H9 (cell line): Measurements from ENCODE around the gene SCTR. TPM values are rescaled to one million over a fixed set of nuclear protein-coding genes. Genes with fewer than 3 reads are reported as not detected.
A peak's percentile ranks its signal among the peaks of the same experiment; 100 is the strongest.

ENCODE experiments used
- DNase-seq: peaks from one replicate; pipeline ENCODE4 v3.0.0-alpha.2; 2017
- H2AFZ ChIP-seq: one replicate; pipeline ENCODE4 v1.6.1; 2013; ENCODE audit warnings: mild to moderate bottlenecking, low read length, control low read depth, moderate library complexity
- H2AK5ac ChIP-seq: 2 replicates; pipeline ENCODE4 v1.6.1; 2013; ENCODE audit warnings: low read length, control low read depth, mixed read lengths; ENCODE audit not compliant: insufficient read length
- H2BK120ac ChIP-seq: one replicate; pipeline ENCODE4 v1.6.1; 2013; ENCODE audit warnings: low read depth, mild to moderate bottlenecking, low read length, control low read depth, inconsistent platforms; ENCODE audit not compliant: poor library complexity, severe bottlenecking
- H2BK12ac ChIP-seq: 2 replicates; pipeline ENCODE4 v1.6.1; 2013; ENCODE audit warnings: low read length, control low read depth, mixed read lengths, low read depth; ENCODE audit not compliant: insufficient read length
- H2BK15ac ChIP-seq: 2 replicates; pipeline ENCODE4 v1.6.1; 2013; ENCODE audit warnings: low read depth, low read length, control low read depth
- H2BK20ac ChIP-seq: one replicate; pipeline ENCODE4 v1.6.1; 2013; ENCODE audit warnings: low read depth, mild to moderate bottlenecking, low read length, control low read depth, inconsistent platforms; ENCODE audit not compliant: poor library complexity, severe bottlenecking
- H2BK5ac ChIP-seq: 2 replicates; pipeline ENCODE4 v1.6.1; 2013; ENCODE audit warnings: low read length, control low read depth, mixed read lengths; ENCODE audit not compliant: insufficient read length
- H3K14ac ChIP-seq: 2 replicates; pipeline ENCODE4 v1.6.1; 2013; ENCODE audit warnings: low read length, control low read depth; ENCODE audit not compliant: insufficient read depth
- H3K18ac ChIP-seq: 2 replicates; pipeline ENCODE4 v1.6.1; 2013; ENCODE audit warnings: low read depth, mild to moderate bottlenecking, mixed read lengths, low read length, control low read depth; ENCODE audit not compliant: insufficient read length
- H3K23ac ChIP-seq: 2 replicates; pipeline ENCODE4 v1.6.1; 2013; ENCODE audit warnings: low read length, control low read depth, mixed read lengths, low read depth; ENCODE audit not compliant: insufficient read length
- H3K23me2 ChIP-seq: 2 replicates; pipeline ENCODE4 v1.6.1; 2013; ENCODE audit warnings: low read depth, mild to moderate bottlenecking, mixed read lengths, low read length, control low read depth; ENCODE audit not compliant: insufficient read length, poor library complexity, severe bottlenecking
- H3K27ac ChIP-seq: 2 replicates; pipeline ENCODE4 v1.5.1; 2013; ENCODE audit warnings: low read length, control low read depth, mixed read lengths, low read depth; ENCODE audit not compliant: insufficient read length
- H3K27me3 ChIP-seq: 2 replicates; pipeline ENCODE4 v1.6.1; 2013; ENCODE audit warnings: low read length, control low read depth, inconsistent platforms; ENCODE audit not compliant: insufficient read depth
- H3K4ac ChIP-seq: 2 replicates; pipeline ENCODE4 v1.6.1; 2013; ENCODE audit warnings: low read depth, mild to moderate bottlenecking, control low read depth, inconsistent platforms, low read length, moderate library complexity
- H3K4me1 ChIP-seq: 2 replicates; pipeline ENCODE4 v1.6.1; 2013; ENCODE audit warnings: low read length, control low read depth, inconsistent platforms; ENCODE audit not compliant: insufficient read depth
- H3K4me2 ChIP-seq: 2 replicates; pipeline ENCODE4 v1.6.1; 2013; ENCODE audit warnings: low read length, control low read depth, mixed read lengths; ENCODE audit not compliant: insufficient read length, insufficient read depth
- H3K56ac ChIP-seq: 2 replicates; pipeline ENCODE4 v1.6.1; 2013; ENCODE audit warnings: low read depth, mild to moderate bottlenecking, mixed read lengths, low read length, control low read depth; ENCODE audit not compliant: insufficient read length
- H3K79me1 ChIP-seq: 2 replicates; pipeline ENCODE4 v1.6.1; 2013; ENCODE audit warnings: low read depth, mild to moderate bottlenecking, moderate library complexity, low read length, control low read depth, inconsistent platforms; ENCODE audit not compliant: insufficient read depth, poor library complexity, severe bottlenecking
- H3K79me2 ChIP-seq: 2 replicates; pipeline ENCODE4 v1.6.1; 2013; ENCODE audit warnings: low read length, control low read depth, inconsistent platforms; ENCODE audit not compliant: insufficient read depth
- H3K9ac ChIP-seq: 2 replicates; pipeline ENCODE4 v1.6.1; 2013; ENCODE audit warnings: low read length, control low read depth, mixed read lengths; ENCODE audit not compliant: insufficient read length; ENCODE audit errors: extremely low read depth
- H3K9me3 ChIP-seq: one replicate; pipeline ENCODE4 v1.6.1; 2013; ENCODE audit warnings: low read depth, low read length, inconsistent platforms; ENCODE audit not compliant: control insufficient read depth
- H3T11ph ChIP-seq: one replicate; pipeline ENCODE4 v1.6.1; 2013; ENCODE audit warnings: mild to moderate bottlenecking, low read length, control low read depth, inconsistent platforms
- H4K20me1 ChIP-seq: one replicate; pipeline ENCODE4 v1.6.1; 2013; ENCODE audit not compliant: control insufficient read depth, insufficient read length, insufficient read depth
- H4K5ac ChIP-seq: 2 replicates; pipeline ENCODE4 v1.6.1; 2013; ENCODE audit warnings: low read depth, mild to moderate bottlenecking, mixed read lengths, low read length, control low read depth; ENCODE audit not compliant: insufficient read length
- H4K8ac ChIP-seq: replicated peaks from 2 replicates; pipeline ENCODE4 v1.6.1; 2013; ENCODE audit warnings: low read length, control low read depth, mixed read lengths, low read depth; ENCODE audit not compliant: insufficient read length
- H4K91ac ChIP-seq: 2 replicates; pipeline ENCODE4 v1.6.1; 2013; ENCODE audit warnings: low read depth, mild to moderate bottlenecking, moderate library complexity, mixed read lengths, low read length, control low read depth; ENCODE audit not compliant: insufficient read length
- H3K27ac Mint-ChIP-seq, 3 experiments: 2 replicates in 2 of 3; 3 replicates in 1 of 3; pipeline ENCODE4 v1.8.0; 2020 to 2021; ENCODE audit warnings: mixed read lengths in 3 of 3, mild to moderate bottlenecking in 1 of 3, moderate library complexity in 1 of 3
- H3K27me3 Mint-ChIP-seq: 2 replicates; pipeline ENCODE4 v1.8.0; 2021; ENCODE audit warnings: low read depth, mild to moderate bottlenecking, moderate library complexity, mixed read lengths
- H3K36me3 Mint-ChIP-seq, 3 experiments: 2 replicates in 2 of 3; 3 replicates in 1 of 3; pipeline ENCODE4 v1.8.0; 2020 to 2021; ENCODE audit warnings: low read depth in 3 of 3, mixed read lengths in 3 of 3; ENCODE audit not compliant: insufficient read depth in 1 of 3
- H3K4me1 Mint-ChIP-seq, 2 experiments: 2 replicates each; pipeline ENCODE4 v1.8.0; 2020; ENCODE audit warnings: mixed read lengths in 2 of 2
- H3K4me3 Mint-ChIP-seq, 2 experiments: 2 replicates in 1 of 2; 3 replicates in 1 of 2; pipeline ENCODE4 v1.8.0; 2020 to 2021; ENCODE audit warnings: mild to moderate bottlenecking in 2 of 2, mixed read lengths in 2 of 2, moderate library complexity in 1 of 2
- H3K9me3 Mint-ChIP-seq, 2 experiments: 2 replicates in 1 of 2; 3 replicates in 1 of 2; pipeline ENCODE4 v1.8.0; 2020; ENCODE audit warnings: mild to moderate bottlenecking in 2 of 2, mixed read lengths in 2 of 2, moderate library complexity in 1 of 2
- WGBS: extraction: QIAGEN DNeasy Blood & Tissue Kit; methylation state at CpG from one replicate; pipeline ENCODE4 v1.1.7; 2013; ENCODE audit warnings: missing lambda C conversion rate, low lambda C conversion rate, mixed read lengths; ENCODE audit not compliant: insufficient read length; ENCODE audit errors: extremely low coverage; 5-methylcytosine and 5-hydroxymethylcytosine counted together
- total RNA-seq: library from RNA; stranded (reverse); gene quantifications from 2 replicates; pipeline ENCODE4 v1.2.1, GENCODE V29; 2021
- TF ChIP-seq, protein P1 (sequence below): fragments of 200-600 bp; sonication (generic); conservative IDR thresholded peaks from 3 replicates; pipeline ENCODE4 v1.8.0; 2021; ENCODE audit warnings: antibody characterized with exemption, mild to moderate bottlenecking

The SCTR gene
- total RNA-seq, 1 experiment from 2014 or later, result not detected

DNA sequence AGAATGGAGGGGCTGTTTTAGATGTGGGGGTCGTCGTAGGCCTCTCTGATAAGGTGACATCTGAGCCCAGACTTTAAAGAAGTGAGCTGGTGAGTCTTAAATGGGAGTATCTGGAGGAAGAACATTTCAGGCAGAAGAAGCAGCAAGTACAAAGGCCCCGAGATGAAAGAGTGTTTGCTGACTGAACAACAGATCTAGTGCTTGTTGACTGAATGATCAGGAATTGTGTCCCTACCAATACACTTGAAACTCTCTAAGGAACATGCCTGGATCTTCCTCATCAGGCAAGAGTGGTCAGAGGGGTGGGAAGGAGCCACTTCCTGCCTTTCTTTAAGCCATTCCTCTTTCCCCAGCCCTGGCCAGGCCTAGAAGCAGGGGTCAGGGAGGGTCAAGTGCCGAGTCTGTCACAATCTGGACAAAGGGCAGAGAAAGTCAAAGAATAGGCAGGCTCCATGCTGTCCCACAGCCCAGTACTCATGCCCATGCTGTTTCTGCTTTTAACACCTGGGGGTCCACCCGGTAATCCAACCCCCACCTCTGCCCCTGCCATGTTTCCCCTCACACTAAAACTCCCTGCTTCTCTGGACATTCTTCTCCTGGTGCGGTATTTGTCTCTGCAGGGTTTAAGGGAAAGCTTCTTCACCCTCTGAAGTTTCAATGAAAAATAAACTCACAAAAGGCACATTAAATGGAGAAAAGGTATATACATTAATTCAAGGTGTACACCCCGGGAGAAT is 95.6 kb downstream of the SCTR start:
- Histone ChIP-seq H3K9me3 (no peaks in the 10 kb centered on the region), H2BK5ac (no peak overlapping the region), H3K4me2 (no peak overlapping the region), H3K79me1 (no peaks in the 10 kb centered on the region), H3K4ac (no peak overlapping the region), H3K9ac (no peak overlapping the region), H4K20me1 (no peaks in the 10 kb centered on the region), H4K91ac (no peak overlapping the region), H3K14ac (no peak overlapping the region), H3T11ph (no peak overlapping the region), H2AK5ac (no peak overlapping the region), H3K23ac (no peak overlapping the region), H2BK20ac (no peak overlapping the region), H2BK120ac (no peak overlapping the region), H3K18ac (no peak overlapping the region), H4K8ac (no peak overlapping the region), H3K23me2 (peaks cover 6% of the 10 kb centered on the region), H2BK15ac (no peak overlapping the region), H3K27me3 (no peaks in the 10 kb centered on the region; the same call in 1 of the 2 replicates), H3K56ac (no peak overlapping the region), H2BK12ac (no peak overlapping the region), H2AFZ (no peak overlapping the region), H3K79me2 (no peaks in the 10 kb centered on the region), H4K5ac (no peak overlapping the region), H3K4me1 (peaks cover 3% of the 10 kb centered on the region; the same call in 1 of the 2 replicates), H3K27ac (no peak overlapping the region)
- no peaks in the 10 kb centered on the region for H3K9me3 Mint-ChIP-seq
- H3K36me3 Mint-ChIP-seq, result no peaks in the 10 kb centered on the region; a peak in 1 of 7 replicates
- DNase-seq, result peak; percentile 19
- no peak overlapping the region; a peak in 1 of 7 replicates for H3K27ac Mint-ChIP-seq
- no CpG with 5 or more reads among the region's 7 CpGs for WGBS
- peaks cover 43% of the 10 kb centered on the region for H3K27me3 Mint-ChIP-seq
- no peak overlapping the region for H3K4me3 Mint-ChIP-seq
- TF ChIP-seq, protein P1, sequence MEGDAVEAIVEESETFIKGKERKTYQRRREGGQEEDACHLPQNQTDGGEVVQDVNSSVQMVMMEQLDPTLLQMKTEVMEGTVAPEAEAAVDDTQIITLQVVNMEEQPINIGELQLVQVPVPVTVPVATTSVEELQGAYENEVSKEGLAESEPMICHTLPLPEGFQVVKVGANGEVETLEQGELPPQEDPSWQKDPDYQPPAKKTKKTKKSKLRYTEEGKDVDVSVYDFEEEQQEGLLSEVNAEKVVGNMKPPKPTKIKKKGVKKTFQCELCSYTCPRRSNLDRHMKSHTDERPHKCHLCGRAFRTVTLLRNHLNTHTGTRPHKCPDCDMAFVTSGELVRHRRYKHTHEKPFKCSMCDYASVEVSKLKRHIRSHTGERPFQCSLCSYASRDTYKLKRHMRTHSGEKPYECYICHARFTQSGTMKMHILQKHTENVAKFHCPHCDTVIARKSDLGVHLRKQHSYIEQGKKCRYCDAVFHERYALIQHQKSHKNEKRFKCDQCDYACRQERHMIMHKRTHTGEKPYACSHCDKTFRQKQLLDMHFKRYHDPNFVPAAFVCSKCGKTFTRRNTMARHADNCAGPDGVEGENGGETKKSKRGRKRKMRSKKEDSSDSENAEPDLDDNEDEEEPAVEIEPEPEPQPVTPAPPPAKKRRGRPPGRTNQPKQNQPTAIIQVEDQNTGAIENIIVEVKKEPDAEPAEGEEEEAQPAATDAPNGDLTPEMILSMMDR, result no peak
- H3K4me1 Mint-ChIP-seq, result peaks cover 44 to 59% of the 10 kb centered on the region in 2 experiments
